CD4-positive, alpha-beta memory T cell (primary cell): ENCODE data around the gene AGXT2. TPM values are rescaled to one million over a fixed set of nuclear protein-coding genes. Genes with fewer than 3 reads are reported as not detected.

Experiments
- CTCF ChIA-PET: fragments of 350-600 bp; sonication (Branson Sonifier 250); formaldehyde crosslinking; loops from one replicate; lab custom pipeline; 2021; ENCODE audit warnings: inconsistent platforms; ENCODE audit not compliant: partially characterized antibody; lab: Charles Lee
- POLR2A ChIA-PET: fragments of 350-600 bp; sonication (Branson Sonifier 250); formaldehyde crosslinking; loops from one replicate; lab custom pipeline; 2021; ENCODE audit not compliant: partially characterized antibody; lab: Charles Lee
- DNase-seq, 5 donors: peaks; one replicate each; pipeline versions ENCODE4 v3.0.0 to v3.0.0-alpha.2; 2020 to 2022; ENCODE audit warnings: mixed read lengths in 1 of 5
- H3K27ac ChIP-seq: one replicate; pipeline ENCODE4 v1.7.0; 2013; ENCODE audit warnings: low read depth, low read length
- H3K27me3 ChIP-seq: 2 replicates; pipeline ENCODE4 v1.7.0; 2013; ENCODE audit warnings: mild to moderate bottlenecking, low read length, moderate library complexity; ENCODE audit not compliant: insufficient read depth
- H3K36me3 ChIP-seq: 2 replicates; pipeline ENCODE4 v1.7.0; 2013; ENCODE audit warnings: mild to moderate bottlenecking, low read length, moderate library complexity; ENCODE audit not compliant: insufficient read depth
- H3K4me1 ChIP-seq: 2 replicates; pipeline ENCODE4 v1.7.0; 2013; ENCODE audit warnings: mild to moderate bottlenecking, low read length, moderate library complexity; ENCODE audit not compliant: insufficient read depth
- H3K4me3 ChIP-seq, 2 donors: one replicate each; pipeline ENCODE4 v1.7.0; 2013; ENCODE audit warnings: low read length in 2 of 2, mild to moderate bottlenecking in 1 of 2
- H3K9me3 ChIP-seq, 2 donors: one replicate each; pipeline ENCODE4 v1.7.0; 2013; ENCODE audit warnings: low read length in 2 of 2, control low read depth in 1 of 2; ENCODE audit not compliant: control insufficient read depth in 1 of 2
- H3K27ac Mint-ChIP-seq, 7 donors: one replicate each; pipeline ENCODE4 v1.8.0; 2020 to 2021; ENCODE audit warnings: mixed read lengths in 7 of 7, mild to moderate bottlenecking in 6 of 7, inconsistent platforms in 3 of 7, moderate library complexity in 3 of 7
- H3K27me3 Mint-ChIP-seq, 2 donors: one replicate each; pipeline ENCODE4 v1.8.0; 2020 to 2021; ENCODE audit warnings: mixed read lengths in 2 of 2
- H3K36me3 Mint-ChIP-seq, 2 donors: one replicate each; pipeline ENCODE4 v1.8.0; 2020 to 2021; ENCODE audit warnings: mixed read lengths in 2 of 2, inconsistent platforms in 1 of 2, mild to moderate bottlenecking in 1 of 2
- H3K4me1 Mint-ChIP-seq, 4 donors: one replicate each; pipeline ENCODE4 v1.8.0; 2020 to 2021; ENCODE audit warnings: mixed read lengths in 4 of 4, mild to moderate bottlenecking in 1 of 4
- H3K4me3 Mint-ChIP-seq, 8 donors: one replicate each; pipeline ENCODE4 v1.8.0; 2020 to 2021; ENCODE audit warnings: mixed read lengths in 8 of 8, mild to moderate bottlenecking in 7 of 8, moderate library complexity in 6 of 8, inconsistent platforms in 3 of 8
- H3K9me3 Mint-ChIP-seq, 8 donors: one replicate each; pipeline ENCODE4 v1.8.0; 2020 to 2021; ENCODE audit warnings: mixed read lengths in 8 of 8, mild to moderate bottlenecking in 5 of 8, inconsistent platforms in 3 of 8, moderate library complexity in 1 of 8
- intact Hi-C: fragments of 100-400 bp; cut with micrococcal nuclease; formaldehyde crosslinking; loops from one replicate; pipeline ENCODE4 v1.15.1; 2023
- polyA plus RNA-seq, 2 donors: library from polyadenylated mRNA; unstranded; fragments of 300-500 nt; fragmentation: Illumina TruSeq; gene quantifications; one replicate each; pipeline ENCODE4 v1.2.3, GENCODE V29; 2021
- total RNA-seq, 2 experiments: library from RNA; stranded (reverse); gene quantifications; one replicate each; pipeline ENCODE4 v1.2.3, GENCODE V29; 2021

Gene AGXT2
- total and polyA plus RNA-seq, 4 experiments from 2014 or later: not detected

GRCh38 chr5:35067985-35068384 is 20.2 kb upstream of the AGXT2 start:
- Mint-ChIP-seq H3K27me3 (peaks cover 10 to 12% of the 10 kb centered on the region in 2 donors), H3K4me1 (no peaks in the 10 kb centered on the region), H3K4me3 (no peak overlapping the region), H3K36me3 (no peaks in the 10 kb centered on the region), H3K9me3 (peaks cover 0 to 3% (median 0%) of the 10 kb centered on the region in 8 donors), H3K27ac (no peak overlapping the region)
- Histone ChIP-seq H3K4me3 (no peak overlapping the region), H3K4me1 (no peaks in the 10 kb centered on the region), H3K27ac (no peak overlapping the region), H3K27me3 (no peaks in the 10 kb centered on the region), H3K9me3 (no peaks in the 10 kb centered on the region), H3K36me3 (no peaks in the 10 kb centered on the region)
- intact Hi-C loops: no loop called here
- POLR2A ChIA-PET: no interaction called here
- no peak for DNase-seq
- CTCF ChIA-PET: no interaction called here

GRCh38 chr5:35066260-35066795 is 18.6 kb upstream of the AGXT2 start:
- Histone ChIP-seq H3K27ac (no peak overlapping the region), H3K9me3 (no peaks in the 10 kb centered on the region), H3K27me3 (no peaks in the 10 kb centered on the region), H3K4me3 (no peak overlapping the region), H3K4me1 (no peaks in the 10 kb centered on the region), H3K36me3 (no peaks in the 10 kb centered on the region)
- ChIA-PET CTCF (interaction anchor here (0.7 kb wide), 1 partner anchor 59 kb away, joined by 4 read pairs; no protein-coding TSS in a partner anchor), POLR2A (no interaction called here)
- no peak for DNase-seq
- Mint-ChIP-seq H3K36me3 (no peaks in the 10 kb centered on the region), H3K4me3 (no peak overlapping the region), H3K9me3 (peaks cover 0 to 3% (median 0%) of the 10 kb centered on the region in 8 donors), H3K4me1 (no peaks in the 10 kb centered on the region), H3K27ac (no peak overlapping the region), H3K27me3 (peaks cover 9 to 10% of the 10 kb centered on the region in 2 donors)
- intact Hi-C loops: no loop called here

GRCh38 chr5:35063414-35063813 is 15.7 kb upstream of the AGXT2 start:
- Mint-ChIP-seq H3K4me1 (no peaks in the 10 kb centered on the region), H3K36me3 (no peaks in the 10 kb centered on the region), H3K27ac (no peak overlapping the region), H3K4me3 (no peak overlapping the region), H3K27me3 (peaks cover 6 to 13% of the 10 kb centered on the region in 2 donors), H3K9me3 (no peaks in the 10 kb centered on the region)
- H3K4me1 ChIP-seq: no peaks in the 10 kb centered on the region
- no peak overlapping the region for H3K4me3 ChIP-seq
- intact Hi-C loops: no loop called here
- H3K9me3 ChIP-seq: no peaks in the 10 kb centered on the region
- no peaks in the 10 kb centered on the region for H3K36me3 ChIP-seq
- CTCF ChIA-PET: no interaction called here
- no peaks in the 10 kb centered on the region for H3K27me3 ChIP-seq
- DNase-seq: no peak
- POLR2A ChIA-PET: no interaction called here
- H3K27ac ChIP-seq: no peak overlapping the region

- ChIA-PET CTCF (no interaction called here), POLR2A (no interaction called here)
- Mint-ChIP-seq H3K27ac (no peak overlapping the region), H3K36me3 (no peaks in the 10 kb centered on the region), H3K27me3 (peaks cover 4 to 13% of the 10 kb centered on the region in 2 donors), H3K9me3 (no peaks in the 10 kb centered on the region), H3K4me3 (no peak overlapping the region), H3K4me1 (no peaks in the 10 kb centered on the region)
- Histone ChIP-seq H3K4me1 (no peaks in the 10 kb centered on the region), H3K4me3 (no peak overlapping the region), H3K9me3 (no peaks in the 10 kb centered on the region), H3K27me3 (no peaks in the 10 kb centered on the region), H3K27ac (no peak overlapping the region), H3K36me3 (no peaks in the 10 kb centered on the region)
- intact Hi-C loops: no loop called here
- DNase-seq: no peak
Observed at GRCh38 chr5:35061211-35061770, 13.5 kb upstream of the AGXT2 start.

- no peaks in the 10 kb centered on the region for H3K4me1 ChIP-seq
- Mint-ChIP-seq H3K27me3 (peaks cover 4 to 13% of the 10 kb centered on the region in 2 donors), H3K27ac (no peak overlapping the region), H3K36me3 (no peaks in the 10 kb centered on the region), H3K4me1 (no peaks in the 10 kb centered on the region), H3K9me3 (no peaks in the 10 kb centered on the region), H3K4me3 (no peak overlapping the region)
- H3K27ac ChIP-seq: no peak overlapping the region
- no peak for DNase-seq
- H3K27me3 ChIP-seq: no peaks in the 10 kb centered on the region
- no peaks in the 10 kb centered on the region for H3K9me3 ChIP-seq
- POLR2A ChIA-PET: no interaction called here
- no peak overlapping the region for H3K4me3 ChIP-seq
- CTCF ChIA-PET: no interaction called here
- intact Hi-C loops: no loop called here
- no peaks in the 10 kb centered on the region for H3K36me3 ChIP-seq
Observed at GRCh38 chr5:35060236-35060635, 12.5 kb upstream of the AGXT2 start.

GRCh38 chr5:35059251-35059650 is 11.5 kb upstream of the AGXT2 start:
- Histone ChIP-seq H3K27me3 (no peaks in the 10 kb centered on the region), H3K4me1 (no peaks in the 10 kb centered on the region), H3K9me3 (no peaks in the 10 kb centered on the region), H3K36me3 (no peaks in the 10 kb centered on the region), H3K4me3 (no peak overlapping the region), H3K27ac (no peak overlapping the region)
- ChIA-PET POLR2A (no interaction called here), CTCF (no interaction called here)
- no peak for DNase-seq
- Mint-ChIP-seq H3K4me1 (no peaks in the 10 kb centered on the region), H3K9me3 (no peaks in the 10 kb centered on the region), H3K27ac (no peak overlapping the region), H3K4me3 (no peak overlapping the region), H3K27me3 (peaks cover 4 to 14% of the 10 kb centered on the region in 2 donors), H3K36me3 (no peaks in the 10 kb centered on the region)
- intact Hi-C loops: no loop called here

GRCh38 chr5:35058374-35058788 is 10.6 kb upstream of the AGXT2 start:
- Mint-ChIP-seq H3K27me3 (peaks cover 9 to 14% of the 10 kb centered on the region in 2 donors), H3K9me3 (no peaks in the 10 kb centered on the region), H3K27ac (no peak overlapping the region), H3K4me3 (no peak overlapping the region), H3K36me3 (no peaks in the 10 kb centered on the region), H3K4me1 (no peaks in the 10 kb centered on the region)
- Histone ChIP-seq H3K9me3 (no peaks in the 10 kb centered on the region), H3K4me1 (no peaks in the 10 kb centered on the region), H3K36me3 (no peaks in the 10 kb centered on the region), H3K4me3 (no peak overlapping the region), H3K27me3 (no peaks in the 10 kb centered on the region), H3K27ac (no peak overlapping the region)
- ChIA-PET POLR2A (no interaction called here), CTCF (no interaction called here)
- intact Hi-C loops: no loop called here
- DNase-seq: no peak
